Tibial nerve (tissue), 4 donors: ENCODE results near the gene LINC01488.

Source experiments
- CTCF ChIP-seq, 5 experiments: fragments of 200-600 bp in 3 of 5; fragments of 450-650 bp in 2 of 5; sonication (generic) in 3 of 5; IDR thresholded peaks; one replicate each; pipeline ENCODE4 v1.5.1; 2016 to 2019; ENCODE audit warnings: antibody characterized with exemption in 5 of 5, mild to moderate bottlenecking in 3 of 5, moderate library complexity in 2 of 5
- EP300 ChIP-seq, 2 donors: sonication (generic); formaldehyde crosslinking; IDR thresholded peaks; one replicate each; pipeline ENCODE4 v1.6.1; 2017; ENCODE audit warnings: antibody characterized with exemption in 2 of 2, mild to moderate bottlenecking in 1 of 2
- POLR2A ChIP-seq, 2 donors: fragments of 450-650 bp; IDR thresholded peaks; one replicate each; pipeline ENCODE4 v1.6.1; 2017; ENCODE audit warnings: antibody characterized with exemption in 2 of 2, mild to moderate bottlenecking in 2 of 2, moderate library complexity in 2 of 2

- TF ChIP-seq CTCF (IDR thresholded peaks at IDR 0.05): no peak
- TF ChIP-seq POLR2A (IDR thresholded peaks at IDR 0.05): no peak
- no peak for TF ChIP-seq EP300 (IDR thresholded peaks at IDR 0.05)
Observed at GRCh38 chr11:69467196-69467595, 14.3 kb upstream of the LINC01488 start.
